ENCODE data around the gene BCLAF3.

The BCLAF3 gene

DNA sequence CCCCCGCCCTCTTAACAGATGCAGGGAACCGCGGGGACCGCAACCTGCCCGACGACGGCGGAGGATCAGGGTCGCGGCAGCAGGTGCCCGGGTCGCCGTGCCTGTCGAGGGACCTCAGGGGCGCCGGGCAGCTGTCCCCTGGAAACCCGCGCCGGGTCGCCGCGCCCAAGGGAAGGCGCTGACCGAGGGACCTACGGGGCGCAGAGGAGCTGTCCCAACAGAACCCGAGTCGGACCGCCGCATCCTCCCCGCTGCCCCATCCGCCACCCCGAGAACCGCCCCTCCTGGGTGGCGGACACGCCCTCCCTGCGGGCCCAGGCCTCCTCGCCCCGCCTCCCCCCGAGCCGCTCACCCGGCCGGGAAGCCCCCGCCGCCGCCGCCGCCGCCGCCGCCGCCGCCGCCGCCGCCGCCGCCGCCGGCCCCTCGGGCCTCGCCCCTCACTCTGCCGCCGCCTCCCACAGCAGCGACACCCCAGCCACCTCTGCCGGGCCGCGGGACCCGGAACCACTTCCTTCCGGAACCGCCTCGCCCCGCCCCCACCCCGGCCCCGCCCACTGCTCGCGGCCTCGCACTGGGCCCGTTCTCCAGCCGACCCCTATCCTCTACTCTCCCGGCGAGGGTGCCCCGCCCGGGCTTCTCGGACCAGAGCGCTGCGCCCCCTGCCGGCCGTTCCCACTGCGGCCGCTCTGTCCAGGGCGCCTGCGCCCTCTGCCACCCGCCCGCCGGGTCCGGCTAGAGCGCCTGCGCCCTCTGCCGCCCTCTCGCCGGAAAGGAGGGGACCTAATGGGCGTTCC is at the start of gene BCLAF3:
TSS of gene BCLAF3 (minus strand) at position 506 of the 794 bp plus-strand sequence. CDS start 20,797 bp downstream, outside the sequence.
- in situ Hi-C loops (cut with MboI; ENCODE audit: low sequenced_read_pairs), result no loop called here

DNA sequence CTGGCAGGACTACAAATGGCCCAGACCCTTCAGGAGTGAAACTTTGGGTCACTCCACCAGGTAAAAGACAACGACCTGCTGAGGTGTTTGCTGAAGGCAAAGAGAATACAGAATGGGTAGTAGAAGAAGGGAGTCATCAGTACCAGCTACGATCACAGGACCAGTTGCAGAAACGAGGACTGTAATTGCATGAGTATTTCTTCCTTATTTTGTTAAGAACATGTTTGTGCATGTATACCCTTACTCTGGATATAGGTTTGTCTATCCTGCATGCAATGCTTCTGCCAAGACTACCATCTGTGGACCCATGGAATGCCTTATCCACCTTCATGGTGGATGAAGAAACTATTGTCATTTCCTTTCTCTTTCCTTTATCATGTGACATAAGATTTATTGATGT is 48.1 kb upstream of the BCLAF3 start:
- in situ Hi-C loops (cut with MboI; ENCODE audit: low sequenced_read_pairs), result no loop called here

DNA sequence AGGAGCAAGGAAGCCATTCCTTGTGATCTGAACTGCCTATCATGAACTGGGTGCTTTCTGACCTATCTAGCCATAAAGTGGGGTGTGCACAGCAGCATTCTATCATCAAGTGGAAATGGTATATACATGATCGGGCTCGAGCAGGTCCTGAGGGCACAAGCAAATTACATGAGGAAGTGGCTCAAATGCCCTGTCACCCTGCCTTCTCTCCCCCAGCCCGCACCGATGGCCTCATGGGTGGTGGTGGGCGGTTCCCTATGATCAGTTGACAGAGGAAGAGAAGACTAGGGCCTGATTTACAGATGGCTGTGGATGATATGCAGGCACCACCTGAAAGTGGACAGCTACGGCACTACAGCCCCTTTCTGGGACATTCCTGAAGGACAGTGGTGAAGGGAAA is 46.3 kb upstream of the BCLAF3 start:
- in situ Hi-C loops (cut with MboI; ENCODE audit: low sequenced_read_pairs), result no loop called here

DNA sequence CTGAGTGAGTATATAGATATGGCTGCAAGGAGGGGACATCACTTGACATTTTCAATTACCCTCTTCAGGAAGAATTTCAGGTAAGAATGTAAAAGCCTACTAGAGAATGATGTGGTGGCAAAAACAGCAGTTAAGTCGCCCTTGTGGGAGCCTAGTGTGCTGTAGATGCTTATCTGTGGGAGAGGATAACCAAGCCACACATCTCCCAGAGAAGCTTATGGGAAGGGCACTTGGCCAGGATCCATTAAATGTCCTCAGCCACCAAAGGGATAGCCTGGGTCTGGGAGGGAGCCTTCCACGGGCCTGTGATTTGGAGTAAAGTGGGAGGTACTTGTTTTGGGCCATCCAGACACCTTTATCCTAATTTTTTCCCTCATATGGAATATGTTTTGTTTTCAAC is 41.3 kb upstream of the BCLAF3 start:
- in situ Hi-C loops (cut with MboI; ENCODE audit: low sequenced_read_pairs), result no loop called here

DNA sequence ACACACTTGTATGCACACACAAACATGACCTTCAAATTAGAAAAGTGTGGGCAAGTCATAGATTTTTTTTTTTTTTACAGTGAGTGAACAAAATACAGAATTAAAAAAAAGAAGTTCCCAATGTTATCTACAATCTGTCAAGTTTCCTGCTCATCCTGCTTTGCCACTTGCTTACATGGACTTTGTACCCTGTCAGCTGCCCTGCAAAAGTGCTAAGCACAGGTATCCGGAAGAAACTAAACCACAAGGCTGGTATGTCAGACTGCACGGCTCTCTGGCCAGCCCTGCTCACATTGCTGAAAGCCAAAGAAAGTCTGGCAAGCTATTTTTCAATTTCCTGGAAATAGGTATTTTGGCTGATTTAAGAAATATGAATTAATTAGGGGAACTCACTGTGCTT is 38.9 kb upstream of the BCLAF3 start:
- in situ Hi-C loops (cut with MboI; ENCODE audit: low sequenced_read_pairs), result no loop called here

DNA sequence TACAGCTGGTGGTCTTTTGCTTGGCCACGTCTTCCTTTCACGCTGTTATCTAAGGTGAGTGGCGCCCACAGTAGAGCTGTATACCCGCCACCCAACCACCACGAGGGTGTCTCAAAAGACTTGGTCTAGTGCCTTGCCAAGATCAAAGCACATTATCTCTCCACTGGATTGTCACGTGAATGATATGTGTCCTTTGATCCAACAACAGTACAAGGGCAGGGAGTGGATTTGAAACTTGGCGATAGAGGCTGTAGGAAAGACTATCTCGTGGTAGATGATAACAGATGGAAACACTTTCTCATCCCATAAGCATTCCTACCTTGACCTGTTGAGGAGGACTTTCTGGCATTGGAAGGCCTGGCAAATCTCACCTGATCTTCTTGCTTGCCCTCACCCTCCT is 37.7 kb upstream of the BCLAF3 start:
- in situ Hi-C loops (cut with MboI; ENCODE audit: low sequenced_read_pairs), result no loop called here

DNA sequence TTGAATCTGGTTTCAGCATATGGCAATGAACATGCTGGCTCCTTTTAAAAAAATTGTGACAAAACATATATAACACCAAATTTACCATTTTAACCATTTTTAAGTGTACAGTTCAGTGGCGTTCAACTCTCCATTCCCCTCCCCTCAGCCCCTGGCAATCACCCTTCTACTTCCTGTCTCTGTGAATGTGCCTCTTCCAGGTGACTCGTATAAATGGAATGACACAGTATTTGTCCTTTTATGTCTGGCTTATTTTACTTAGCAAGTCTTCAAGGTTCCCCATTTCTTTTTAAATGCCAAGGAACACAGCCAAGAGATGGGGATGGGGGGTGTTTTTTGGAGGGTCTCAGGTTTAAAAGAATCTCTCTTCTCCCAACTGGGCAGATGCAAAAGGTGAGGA is 35.4 kb upstream of the BCLAF3 start:
- in situ Hi-C loops (cut with MboI; ENCODE audit: low sequenced_read_pairs), result no loop called here

DNA sequence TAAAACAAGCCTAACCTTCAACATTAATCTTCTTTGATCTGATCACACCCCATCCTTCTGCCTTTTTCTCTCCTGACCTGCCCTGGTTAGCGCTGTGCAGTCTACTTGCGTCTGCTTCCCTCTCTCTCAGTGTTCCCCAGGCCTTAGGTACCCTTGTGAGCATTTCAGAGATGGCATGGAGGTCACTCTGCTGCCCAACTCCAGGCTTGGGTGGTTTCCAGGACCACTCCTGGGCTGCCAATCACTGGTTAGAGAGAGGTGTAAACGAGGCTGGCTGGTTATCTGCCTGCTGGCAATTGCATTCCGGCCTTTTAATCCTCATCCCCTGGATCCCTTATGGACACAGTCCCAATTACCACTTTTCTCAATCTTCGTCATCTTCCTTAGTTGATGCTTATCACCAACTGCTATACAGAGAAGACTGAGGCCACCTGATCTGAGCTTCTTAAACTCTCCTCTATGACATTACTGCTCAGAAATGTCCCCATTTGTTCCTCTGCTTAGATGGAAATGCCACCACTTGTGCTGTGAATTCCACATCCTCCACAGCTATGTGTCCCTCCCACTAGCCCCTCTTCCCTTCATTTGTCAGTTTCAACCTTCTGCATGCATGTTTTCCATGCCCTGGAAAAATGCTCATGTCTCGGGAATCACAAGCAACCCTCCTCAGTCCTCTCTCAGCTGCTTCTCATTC is 29.0 kb upstream of the BCLAF3 start:
- in situ Hi-C loops (cut with MboI; ENCODE audit: low sequenced_read_pairs), result no loop called here

DNA sequence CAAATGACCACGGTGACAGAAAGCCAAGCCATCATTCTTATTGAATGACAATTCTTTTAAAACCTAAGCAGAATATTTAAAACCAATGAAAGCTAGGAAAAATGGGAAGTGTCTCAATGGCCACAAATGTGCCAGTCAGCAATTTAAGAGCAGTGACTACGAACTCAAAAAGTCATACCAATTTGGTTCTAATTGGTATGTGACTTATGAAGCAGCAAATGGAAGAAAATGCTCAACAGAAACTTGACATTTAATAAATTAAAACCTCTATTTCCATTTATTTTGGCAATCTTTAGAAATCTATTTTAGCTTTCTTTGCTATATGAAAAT is 25.7 kb upstream of the BCLAF3 start:
- in situ Hi-C loops (cut with MboI; ENCODE audit: low sequenced_read_pairs), result no loop called here

DNA sequence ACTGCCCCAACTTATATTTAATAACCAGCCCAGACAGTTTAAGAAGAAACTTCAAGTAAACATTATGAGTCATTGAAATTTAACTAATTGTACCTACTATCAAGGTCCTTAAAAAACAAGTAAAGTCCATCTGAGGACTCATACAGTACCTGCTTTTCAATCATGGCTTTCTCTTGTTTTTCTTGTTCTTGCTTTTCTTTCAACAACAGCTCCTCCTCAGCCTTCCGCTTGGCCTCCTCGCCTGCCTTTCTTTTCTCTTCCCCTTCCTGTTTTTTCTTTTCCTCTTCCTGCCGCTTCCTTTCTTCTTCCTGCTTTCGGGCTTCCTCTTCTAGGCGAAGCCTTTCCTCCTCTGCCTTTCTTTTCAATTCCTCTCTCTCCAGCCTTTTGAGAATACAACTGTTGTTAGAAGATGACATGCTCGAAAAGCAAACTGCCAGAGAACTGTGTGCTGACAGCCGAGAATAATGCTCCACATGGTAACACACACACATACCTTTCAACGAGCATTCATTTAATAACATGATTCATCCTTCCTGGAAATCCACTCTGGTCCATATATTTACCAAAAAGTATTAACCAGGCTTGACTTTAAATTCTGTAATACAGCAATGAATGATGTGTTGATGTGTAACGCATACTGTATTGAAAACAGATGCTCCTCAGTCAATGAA is 25.2 kb upstream of the BCLAF3 start:
- in situ Hi-C loops (cut with MboI; ENCODE audit: low sequenced_read_pairs), result no loop called here

DNA sequence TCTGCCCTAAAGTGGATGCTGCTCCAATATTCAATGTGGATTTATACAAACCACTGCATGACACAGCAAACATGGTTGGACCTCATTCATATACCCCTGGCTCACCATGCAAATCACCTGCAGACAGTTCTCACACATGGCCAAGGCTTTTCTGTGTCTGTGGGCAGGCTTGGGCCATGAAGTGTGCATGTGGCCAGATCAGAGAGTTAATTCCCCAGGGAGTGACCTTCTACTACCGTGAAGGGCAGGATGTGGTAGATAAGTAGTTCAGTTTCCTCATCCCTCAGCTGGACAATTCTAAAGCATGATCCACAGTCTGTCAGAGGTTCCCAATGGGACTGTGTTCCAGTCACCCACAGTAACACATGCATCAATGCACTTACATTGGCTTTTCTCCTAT is 24.6 kb upstream of the BCLAF3 start:
- in situ Hi-C loops (cut with MboI; ENCODE audit: low sequenced_read_pairs), result no loop called here

DNA sequence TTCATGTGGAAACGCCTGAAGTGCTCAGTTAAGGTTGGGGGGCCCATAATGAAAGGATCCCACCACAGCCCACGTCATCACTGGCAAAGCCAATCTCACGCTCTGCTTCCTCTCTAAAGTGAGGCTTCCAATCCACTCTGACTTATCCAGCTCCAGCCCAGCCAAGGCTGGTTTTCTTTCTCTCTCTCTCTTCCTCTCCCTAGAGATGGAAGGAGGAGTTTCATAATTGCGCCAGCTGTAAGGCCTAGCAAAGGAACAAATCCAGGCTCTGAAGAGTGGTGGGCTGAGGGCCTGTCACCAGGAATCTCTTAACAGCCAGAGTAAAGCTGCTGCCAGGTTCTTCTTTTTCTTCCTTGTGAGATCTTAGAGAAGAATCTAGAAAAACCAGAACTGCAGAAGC is 20.7 kb upstream of the BCLAF3 start:
- in situ Hi-C loops (cut with MboI; ENCODE audit: low sequenced_read_pairs), result no loop called here

DNA sequence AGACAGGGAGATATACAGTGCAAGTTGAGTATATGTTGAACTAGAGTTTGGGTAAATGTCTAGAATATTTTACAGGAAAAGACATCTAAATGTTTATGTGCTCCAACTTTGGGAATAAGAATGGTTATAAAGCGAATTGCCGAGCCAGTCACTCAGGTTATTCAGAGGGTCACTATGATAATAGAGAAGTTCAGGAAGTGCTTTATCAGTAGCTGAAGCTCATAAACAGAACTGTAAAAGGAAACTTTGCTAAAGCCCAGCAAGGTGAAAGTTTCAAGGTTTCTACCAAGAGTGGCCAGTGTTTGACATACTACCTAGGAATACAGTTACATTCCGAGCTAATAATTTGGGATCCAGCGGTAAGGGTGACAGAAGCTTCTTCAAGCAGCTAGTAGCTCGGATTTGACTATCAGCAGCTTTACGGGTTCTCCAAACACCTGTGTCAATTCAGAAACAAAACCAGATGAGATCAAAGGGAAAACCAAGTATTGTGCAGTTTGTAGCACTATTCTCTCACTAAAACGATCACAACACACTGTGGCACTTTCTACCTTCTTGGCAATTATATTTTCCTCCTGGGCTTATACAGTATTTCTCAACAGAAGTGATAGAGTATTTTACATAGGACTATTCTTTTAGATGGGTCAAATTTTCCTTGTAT is 17.2 kb upstream of the BCLAF3 start:
- in situ Hi-C loops (cut with MboI; ENCODE audit: low sequenced_read_pairs), result no loop called here

DNA sequence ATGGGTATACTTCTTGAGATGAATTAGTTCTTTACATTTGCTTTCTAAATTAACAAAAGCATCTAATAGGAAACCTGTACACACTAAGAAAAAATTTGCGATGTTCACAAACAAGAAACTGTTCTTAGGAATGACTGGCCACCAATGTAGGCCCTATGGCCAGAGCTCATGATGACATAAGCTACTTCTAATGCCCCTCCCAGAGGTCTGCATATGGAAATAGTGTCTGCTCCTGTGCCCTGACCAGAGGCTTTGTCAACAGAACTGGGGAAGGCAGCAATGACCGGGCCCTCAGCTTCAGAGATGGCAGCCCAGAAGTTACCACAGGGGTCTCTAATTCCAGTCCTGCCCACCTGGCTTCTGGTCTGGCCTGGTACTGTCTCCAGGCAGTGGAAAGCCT is 15.0 kb upstream of the BCLAF3 start:
- in situ Hi-C loops (cut with MboI; ENCODE audit: low sequenced_read_pairs), result no loop called here

DNA sequence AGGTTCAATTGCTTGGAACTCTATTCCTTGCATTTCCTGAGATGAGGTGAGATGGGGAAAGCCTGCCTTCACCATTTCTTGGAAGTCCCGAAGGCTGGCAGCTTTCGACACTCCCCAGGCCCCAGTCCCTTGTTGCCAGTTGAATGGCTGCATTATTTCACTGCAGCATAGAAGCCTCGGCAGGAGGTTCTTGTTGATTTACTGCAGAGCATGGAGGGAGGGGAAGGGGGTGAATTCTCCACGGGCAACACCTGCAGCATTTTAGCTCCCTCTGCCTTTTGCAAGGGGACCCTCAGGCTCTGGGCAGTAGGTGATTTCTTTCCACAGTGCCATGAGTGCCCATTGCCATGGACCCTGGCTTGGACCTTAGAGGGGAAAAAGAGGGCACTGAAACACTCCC is 10.7 kb upstream of the BCLAF3 start:
- in situ Hi-C loops (cut with MboI; ENCODE audit: low sequenced_read_pairs), result no loop called here

DNA sequence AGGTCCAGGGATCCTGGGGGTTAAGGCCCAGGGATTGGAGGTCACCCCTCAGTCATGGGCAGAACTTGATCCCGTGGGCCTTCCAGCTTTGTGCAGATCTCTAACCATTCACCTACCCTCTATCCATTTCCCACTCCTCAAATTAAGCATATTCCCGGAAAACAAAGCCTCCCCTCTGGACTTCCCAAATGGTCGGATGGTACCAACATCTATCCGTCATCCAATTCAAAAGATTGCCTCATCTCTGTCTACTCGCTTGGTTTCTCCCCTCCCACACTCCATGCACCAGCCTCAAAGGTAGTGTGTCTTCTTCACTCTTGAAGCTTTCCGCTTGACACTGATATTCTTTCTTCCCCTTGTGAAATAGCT is 473 bp upstream of the BCLAF3 start:
- in situ Hi-C loops (cut with MboI; ENCODE audit: low sequenced_read_pairs), result no loop called here

DNA sequence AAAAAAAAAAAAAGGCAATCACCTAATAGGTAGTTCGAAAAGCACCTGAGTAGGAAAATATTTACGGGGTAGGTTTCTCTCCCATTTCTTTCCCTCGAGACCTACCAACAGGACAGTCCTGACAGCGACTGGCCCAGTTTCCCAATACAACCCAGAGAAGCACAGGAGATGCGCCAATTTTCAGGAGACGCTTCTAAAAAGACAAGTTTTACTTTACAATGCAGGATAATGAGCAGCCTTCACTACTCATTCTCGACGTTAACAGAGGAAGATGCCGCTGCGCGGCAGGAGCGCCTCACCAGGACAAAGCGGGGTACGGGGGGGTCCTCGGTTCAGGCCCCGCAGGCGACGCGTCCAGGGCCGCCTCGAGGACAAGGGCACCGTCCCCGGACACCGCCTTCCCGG is 708 bp downstream of the BCLAF3 start:
- in situ Hi-C loops (cut with MboI; ENCODE audit: low sequenced_read_pairs), result no loop called here

DNA sequence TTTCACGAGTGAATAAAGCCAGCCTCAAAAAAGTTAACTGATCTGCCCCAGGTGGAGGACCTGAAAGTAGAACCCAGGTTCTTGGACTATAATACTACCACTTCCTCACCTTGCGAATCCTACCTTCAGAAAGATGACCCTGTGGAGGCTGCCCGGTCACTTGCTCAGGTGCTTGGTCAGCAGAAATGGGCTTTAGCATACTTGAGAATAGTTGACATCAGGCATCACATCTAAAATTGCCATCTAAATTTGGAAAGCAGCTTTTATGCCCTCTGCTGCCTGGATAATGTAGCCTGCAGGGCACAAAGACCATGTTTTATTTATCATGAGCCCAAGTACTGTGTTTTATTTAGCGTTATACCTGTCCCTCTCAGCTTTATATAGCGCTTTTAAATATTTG is 3.0 kb downstream of the BCLAF3 start:
- in situ Hi-C loops (cut with MboI; ENCODE audit: low sequenced_read_pairs), result no loop called here

DNA sequence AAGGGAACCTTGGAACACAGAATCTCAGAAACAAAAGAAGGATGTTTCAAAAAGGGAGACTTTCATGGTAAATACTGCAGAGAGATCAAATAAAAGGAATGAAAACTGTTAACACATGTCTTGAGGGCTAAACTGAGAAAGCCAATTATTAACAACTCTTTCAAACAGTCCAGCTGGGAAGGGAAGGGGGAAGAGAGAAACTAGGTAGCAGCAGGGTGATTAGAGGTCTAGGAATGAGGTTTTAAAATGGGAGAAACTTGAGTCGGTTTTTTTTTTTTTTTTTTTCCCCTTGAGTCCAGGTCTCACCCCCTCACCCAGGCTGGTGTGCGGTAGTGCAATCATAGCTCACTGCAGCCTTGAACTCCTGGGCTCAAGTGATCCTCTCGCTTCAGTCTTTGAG is 4.3 kb downstream of the BCLAF3 start:
- in situ Hi-C loops (cut with MboI; ENCODE audit: low sequenced_read_pairs), result no loop called here

DNA sequence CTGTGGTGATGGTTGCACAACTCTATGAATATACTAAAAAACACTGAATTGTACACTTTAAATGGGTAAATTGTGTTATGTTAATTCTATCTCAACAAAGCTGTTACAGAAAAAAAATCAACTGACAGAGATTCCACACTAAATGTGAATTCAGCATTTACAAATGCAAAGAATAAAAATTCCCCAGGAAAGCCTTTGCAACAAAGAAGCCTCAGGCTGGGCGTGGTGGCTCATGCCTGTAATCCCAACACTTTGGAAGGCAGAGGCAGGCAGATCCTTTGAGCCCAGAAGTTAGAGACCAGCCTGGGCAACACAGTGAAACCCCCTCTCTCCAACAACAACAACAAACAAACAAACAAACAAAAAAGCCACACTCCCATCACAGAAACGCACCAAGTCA is 8.9 kb downstream of the BCLAF3 start:
- in situ Hi-C loops (cut with MboI; ENCODE audit: low sequenced_read_pairs), result no loop called here

DNA sequence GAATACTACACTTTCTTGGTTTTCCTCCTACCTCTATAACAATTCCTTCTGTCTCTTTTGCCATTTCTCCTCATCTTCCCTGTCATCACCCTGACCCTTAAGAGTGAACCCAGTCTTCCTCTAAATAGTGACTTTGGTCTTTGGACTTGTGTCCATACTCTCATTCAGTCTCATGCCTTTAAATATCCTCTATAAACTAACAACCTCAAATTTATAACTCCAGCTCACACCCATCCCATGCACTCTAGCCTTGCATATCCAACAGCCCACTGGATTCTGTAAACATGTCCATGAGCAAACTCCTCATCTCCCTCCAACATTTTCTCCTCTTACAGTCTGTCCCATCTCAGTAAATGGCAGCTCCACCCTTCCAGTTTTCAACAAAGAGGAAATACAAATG is 15.0 kb downstream of the BCLAF3 start:
- in situ Hi-C loops (cut with MboI; ENCODE audit: low sequenced_read_pairs), result no loop called here

DNA sequence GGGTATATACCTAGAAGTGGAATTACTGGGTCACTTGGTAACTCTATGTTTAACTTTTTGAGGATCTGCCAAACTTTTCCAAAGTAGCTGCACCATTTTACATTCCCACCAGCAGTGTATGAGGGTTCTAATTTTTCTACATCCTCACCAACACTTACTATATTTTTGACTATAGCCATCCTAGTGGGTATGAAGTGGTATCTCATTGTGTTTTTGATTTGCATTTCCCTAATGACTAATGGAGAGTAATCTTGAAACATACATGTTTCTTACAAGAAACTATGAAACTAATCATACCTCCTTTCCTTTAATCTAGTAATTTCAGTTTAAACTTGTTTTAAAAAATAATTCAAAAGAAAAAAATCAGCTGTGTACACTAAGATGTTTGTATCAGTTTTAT is 17.9 kb downstream of the BCLAF3 start:
- in situ Hi-C loops (cut with MboI; ENCODE audit: low sequenced_read_pairs), result no loop called here
